ENCODE data around the gene KCTD16.

KCTD16 gene

DNA sequence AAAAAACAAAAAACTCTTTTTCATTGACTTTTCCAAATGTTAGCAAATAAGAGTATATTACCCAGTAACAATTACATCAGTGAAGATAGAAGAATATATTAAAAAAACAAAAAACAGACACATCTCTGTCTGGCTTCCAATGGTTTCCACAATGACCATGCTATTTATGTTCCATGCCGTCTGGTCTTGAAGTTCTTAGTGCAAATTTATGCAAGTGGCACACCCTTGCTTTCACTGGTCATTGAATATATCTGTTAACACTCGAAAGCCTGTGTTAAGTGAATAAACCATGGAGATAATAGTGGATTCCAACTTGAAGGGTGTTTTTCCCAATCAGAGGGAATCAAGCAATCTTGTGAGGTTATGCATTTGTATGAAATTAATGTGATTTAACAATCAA lies 291.9 kb downstream of the KCTD16 start:
- DNase-seq (ENCODE audit: low read depth): no peak

DNA sequence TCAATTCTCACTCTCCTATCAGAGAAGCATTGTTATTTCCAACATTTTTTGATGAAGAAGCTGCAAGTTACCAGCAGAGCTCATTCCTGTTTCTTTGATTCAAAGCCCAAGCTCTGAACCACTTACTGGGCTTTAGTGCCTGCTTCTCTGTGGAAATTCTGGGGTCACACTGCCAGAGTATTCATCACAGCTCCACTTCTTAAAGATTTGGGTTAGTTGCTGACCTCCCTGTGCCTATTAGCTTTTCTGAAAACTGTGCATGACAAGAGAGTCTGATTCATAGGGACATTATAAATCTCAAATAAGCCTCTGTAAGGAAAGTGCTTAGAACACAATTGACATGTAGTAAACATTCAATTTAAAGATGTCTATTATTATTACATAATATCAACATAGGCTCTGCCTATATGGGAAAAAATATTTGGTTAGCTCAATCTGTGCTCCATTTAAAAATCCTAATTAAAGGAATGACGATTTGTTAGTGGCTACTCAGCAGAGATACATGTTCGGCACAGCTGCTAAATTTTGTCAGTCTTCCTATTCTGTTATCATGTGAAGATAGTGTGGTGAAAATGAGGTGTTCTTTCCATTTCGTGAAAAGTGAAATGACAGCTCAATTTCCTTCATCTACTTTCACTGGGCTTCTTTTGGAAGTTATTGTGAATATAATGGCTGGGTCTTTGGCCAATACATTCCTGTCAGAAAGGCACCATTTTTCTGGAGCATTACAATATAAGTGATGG lies 293.0 kb downstream of the KCTD16 start:
- DNase-seq (ENCODE audit: low read depth): no peak

DNA sequence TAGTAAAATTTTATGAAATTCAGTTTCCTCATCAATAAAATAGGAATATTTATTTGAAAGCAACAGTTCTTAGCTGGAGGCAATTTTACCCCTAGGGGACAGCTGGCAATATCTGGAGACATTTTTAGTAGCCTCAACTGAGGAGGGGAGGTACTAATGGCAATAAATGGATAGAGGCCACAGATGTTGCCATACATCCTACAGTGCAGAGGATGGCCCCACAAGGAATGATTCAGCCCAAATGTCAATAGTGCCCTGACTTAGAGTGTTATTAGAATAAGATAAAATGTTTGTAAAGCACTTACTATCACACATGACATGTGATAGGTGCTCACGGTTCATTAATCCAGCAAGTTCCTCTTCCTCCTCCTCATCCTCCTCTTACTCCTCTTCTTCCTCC lies 293.6 kb downstream of the KCTD16 start:
- no peak for DNase-seq (ENCODE audit: low read depth)

DNA sequence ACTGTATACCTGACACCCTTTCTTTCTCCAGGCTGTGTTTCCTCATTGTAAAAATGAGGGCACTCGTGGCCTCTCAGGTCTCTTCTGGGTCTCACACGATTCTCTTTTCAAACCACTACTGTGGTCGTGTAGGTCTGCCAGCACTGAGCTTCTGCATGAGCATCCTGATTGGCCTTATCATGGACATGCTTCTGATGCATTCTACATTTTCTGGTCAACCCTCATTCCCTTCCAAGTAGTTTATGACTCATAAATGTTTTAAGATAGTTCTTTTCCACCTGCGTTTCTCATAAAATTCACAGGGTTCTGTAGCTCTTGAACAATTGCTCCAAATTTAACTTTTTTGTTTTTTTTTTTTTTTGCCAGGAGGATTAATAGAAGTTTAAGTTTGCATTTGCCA lies 294.8 kb downstream of the KCTD16 start:
- no peak for DNase-seq (ENCODE audit: low read depth)

DNA sequence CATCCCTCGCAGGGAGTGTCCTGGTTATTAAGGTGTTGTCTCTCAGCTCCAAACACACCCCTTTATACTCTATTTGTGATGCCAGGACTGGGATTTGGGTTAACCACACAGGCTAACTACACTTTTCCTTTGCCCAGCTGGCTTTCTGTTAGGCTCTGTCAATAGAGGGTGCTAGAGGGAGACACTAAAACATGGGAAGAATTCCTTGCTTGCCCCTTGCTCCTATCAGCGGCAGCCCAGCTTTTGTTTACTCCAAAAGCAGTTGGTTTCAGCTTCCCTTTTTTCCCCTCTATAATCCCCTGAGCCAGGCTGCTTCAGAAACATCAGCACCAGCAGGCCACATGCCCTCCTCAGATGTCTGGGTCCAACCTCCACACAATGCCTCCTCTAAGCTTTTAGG lies 297.1 kb downstream of the KCTD16 start:
- no peak for DNase-seq (ENCODE audit: low read depth)

DNA sequence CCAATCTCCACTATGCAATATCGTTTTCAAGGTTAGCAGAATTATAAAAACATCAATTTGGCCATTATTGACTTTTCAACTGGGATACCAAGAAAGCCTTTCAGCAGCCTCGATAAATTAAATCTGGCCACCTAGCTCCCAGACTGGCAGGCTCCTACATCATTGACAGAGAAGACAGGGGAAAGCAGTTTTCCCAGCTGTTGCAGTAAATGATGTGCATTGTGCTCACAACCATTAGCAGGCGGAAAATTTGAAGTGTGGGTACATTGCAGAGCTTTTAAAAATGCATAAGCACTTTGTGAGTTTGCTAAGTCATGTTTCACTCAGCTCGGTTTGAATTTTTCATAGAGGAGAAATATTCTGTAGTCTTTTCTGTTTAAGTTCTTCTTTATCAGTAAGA lies 297.9 kb downstream of the KCTD16 start:
- DNase-seq (ENCODE audit: low read depth): no peak

DNA sequence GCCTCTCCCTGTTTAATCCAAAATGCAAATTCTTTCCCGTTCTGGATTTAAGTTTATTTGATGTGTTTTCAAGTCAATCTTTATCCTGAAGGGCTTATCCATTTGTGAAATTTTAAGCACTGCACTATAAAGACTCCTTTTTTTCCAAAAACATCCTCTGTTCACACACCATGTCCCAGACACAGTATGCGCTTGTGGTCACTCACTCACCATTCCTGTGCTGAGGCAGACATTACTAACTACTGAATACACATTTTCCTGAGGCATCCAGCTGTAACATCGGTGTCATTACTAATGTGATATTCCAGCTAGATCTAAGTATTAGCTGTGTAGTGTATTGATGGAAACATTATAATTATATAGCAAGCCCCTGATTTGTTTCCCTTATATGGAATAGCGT lies 298.4 kb downstream of the KCTD16 start:
- DNase-seq (ENCODE audit: low read depth): no peak

DNA sequence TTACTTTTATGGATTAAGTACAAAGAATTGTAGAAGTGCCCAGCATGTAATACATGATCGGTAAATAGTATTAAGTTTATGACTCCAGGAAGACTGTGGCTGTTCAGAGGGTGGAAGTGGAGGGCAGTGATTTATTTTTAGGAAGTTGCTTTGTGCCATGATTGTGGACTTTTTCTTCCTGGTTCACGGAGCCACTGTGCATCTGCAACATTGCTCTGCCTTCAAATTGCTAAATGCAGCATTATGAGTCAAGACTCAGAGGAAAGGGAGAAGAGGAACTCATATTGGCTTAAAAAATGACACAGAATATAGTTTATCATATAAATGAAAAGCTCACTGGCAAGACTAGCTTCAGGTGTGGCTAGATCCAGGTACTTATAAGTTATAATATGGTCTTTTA lies 301.5 kb downstream of the KCTD16 start:
- DNase-seq (ENCODE audit: low read depth): no peak

DNA sequence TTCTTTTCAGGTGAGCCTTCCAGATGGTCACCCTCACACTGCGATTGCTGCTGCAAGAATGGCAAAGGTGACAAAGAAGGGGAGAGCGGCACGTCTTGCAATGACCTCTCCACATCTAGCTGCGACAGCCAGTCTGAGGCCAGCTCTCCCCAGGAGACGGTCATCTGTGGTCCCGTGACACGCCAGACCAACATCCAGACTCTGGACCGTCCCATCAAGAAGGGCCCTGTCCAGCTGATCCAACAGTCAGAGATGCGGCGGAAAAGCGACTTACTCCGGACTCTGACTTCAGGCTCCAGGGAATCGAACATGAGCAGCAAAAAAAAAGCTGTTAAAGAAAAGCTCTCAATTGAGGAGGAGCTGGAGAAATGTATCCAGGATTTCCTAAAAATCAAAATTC lies 303.0 kb downstream of the KCTD16 start:
- no peak for DNase-seq (ENCODE audit: low read depth)

DNA sequence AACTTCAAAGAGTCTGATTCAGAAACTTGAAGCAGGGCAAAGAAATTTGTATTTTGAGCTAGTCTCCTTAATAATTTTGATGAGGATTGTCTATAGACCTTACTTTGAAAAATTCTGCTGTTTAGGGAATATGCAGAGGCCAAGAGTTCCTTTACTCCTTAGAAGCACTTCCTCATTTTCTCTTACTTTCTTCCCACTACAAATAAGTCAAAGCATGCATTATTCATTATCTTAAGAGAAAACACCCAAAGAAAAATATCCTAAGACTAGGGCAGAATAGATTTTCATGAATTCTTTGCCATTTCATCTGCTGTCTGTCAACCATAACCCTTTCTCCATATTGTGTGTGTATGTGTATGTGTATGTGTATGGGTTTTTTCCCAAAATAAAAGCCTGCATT lies 307.9 kb downstream of the KCTD16 start:
- no peak for DNase-seq (ENCODE audit: low read depth)

DNA sequence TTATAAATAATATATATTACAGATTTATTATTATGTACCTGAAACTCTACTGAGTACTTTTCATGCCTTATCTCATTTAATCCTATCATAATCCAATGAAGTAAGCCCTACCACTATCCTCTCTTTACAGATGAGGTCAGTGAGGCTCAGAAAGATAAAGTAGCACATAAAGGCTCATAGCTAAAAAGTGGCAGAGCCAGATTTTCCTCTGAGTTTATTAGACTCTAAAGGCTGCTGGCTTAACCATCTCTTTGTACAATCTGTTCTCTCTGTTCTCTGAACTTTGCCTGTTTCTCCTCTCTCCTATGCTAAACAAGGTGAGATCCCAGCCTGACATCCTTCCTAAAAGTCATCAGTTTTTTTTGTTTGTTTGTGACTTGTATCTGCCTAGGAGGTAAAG lies 311.2 kb downstream of the KCTD16 start:
- DNase-seq (ENCODE audit: low read depth): no peak

DNA sequence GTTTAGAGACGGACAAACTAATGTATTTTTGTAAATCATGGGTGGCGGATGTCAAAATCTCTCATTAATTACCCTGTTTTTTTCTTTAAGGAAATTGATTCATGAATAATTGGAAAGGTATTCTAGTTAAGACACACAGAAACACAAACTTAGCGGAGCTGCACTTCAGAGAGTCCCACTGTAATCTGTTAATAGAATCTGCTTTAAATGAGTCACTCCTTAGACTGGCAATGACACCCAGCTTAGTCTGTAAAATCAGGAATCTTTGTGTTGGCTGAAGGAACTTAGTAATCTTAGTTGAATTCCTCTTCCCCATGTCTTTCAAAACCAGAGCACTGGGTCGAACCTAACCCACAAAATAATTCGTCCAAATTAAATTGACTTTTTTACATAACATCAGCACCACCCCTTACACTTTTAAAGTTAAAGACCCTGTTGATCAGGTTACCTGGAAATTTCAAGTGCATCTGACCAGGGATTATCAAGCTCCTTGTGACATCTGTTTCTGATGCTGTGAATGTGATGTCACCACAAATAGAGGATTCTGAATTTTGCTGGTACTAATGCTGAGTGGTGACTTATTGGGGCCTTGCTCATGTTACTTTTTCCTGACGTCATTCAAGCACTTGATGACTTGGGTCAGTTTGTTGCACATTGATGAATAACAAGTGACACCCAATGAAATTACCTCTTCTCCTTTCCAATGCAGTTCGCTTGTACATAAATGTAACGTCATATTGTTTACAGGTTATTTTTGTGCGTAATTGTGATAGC lies 313.6 kb downstream of the KCTD16 start:
- DNase-seq (ENCODE audit: low read depth): no peak

DNA sequence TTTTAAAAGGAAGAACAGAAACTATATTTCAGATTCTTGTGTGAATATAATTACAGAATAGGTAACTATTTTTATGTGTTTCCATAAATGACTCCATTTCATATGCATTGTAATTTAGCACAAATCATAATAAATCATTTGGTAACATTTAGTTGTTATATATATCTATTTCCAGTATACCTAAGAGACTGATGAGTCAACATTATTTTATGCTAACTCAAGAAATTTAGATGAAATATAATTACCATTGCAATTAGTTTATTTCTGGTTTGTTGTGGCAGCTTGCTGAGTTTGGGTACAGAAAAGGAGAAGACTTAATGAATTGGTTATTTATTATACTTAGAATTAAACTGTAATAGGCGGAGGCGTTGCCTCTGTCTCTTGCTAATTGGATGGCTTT lies 314.9 kb downstream of the KCTD16 start:
- no peak for DNase-seq (ENCODE audit: low read depth)

DNA sequence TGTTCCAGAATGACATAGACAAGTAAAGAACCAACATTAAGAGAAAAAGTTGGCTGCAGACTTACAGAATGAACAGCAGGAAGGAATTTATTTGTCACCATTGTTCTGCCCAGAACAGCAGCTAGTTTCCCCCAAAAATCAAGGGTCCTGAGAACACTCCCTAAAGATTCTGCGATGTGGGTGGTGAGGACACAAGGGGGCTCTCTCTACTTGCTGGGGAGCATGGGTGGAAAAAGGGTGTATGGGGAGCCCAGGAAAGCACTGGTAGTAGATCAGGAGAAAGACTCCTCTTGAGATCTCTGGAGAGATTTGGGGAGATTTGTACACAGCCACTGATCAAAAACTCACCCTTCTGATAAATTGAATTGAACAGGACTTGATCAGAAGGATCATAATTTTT lies 316.5 kb downstream of the KCTD16 start:
- DNase-seq (ENCODE audit: low read depth): no peak

DNA sequence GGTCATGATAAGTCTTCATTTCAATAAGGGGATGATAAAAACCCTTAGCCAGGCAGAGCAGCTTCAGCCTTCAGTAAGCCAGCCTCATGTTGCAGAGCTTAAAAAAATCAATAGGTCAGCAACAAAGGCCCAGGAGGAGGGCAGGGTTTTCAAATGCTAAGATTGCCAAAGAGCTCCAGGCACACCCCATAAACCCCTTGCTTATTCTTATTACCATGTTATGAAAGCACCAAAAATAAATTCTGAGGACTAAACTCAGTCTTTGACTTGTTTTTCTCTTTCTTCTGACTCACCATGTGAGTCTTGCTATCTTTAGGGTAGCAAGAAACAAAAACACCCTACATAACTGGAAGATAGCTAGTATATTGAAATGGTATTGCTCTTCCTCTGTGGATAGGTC lies 317.1 kb downstream of the KCTD16 start:
- no peak for DNase-seq (ENCODE audit: low read depth)

DNA sequence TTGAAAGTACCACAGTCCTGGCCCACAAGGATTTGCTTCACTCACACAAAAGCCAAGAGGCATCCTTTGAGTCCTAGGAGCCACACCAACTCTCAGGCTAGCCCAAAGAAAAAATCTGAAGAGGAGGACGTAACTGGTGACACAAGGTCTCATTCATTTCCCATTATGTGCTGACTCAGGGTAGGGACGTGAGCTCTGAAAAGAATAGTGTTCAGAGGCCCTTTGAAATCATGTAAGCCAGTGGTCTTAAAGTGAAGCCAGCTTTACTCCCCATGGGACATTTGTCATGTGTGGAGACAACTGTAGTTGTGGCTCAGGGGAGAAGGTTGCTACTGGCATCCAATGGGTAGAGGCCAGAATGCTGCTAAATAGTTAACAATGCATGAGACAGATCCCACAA lies 332.4 kb downstream of the KCTD16 start:
- DNase-seq (ENCODE audit: low read depth): no peak

DNA sequence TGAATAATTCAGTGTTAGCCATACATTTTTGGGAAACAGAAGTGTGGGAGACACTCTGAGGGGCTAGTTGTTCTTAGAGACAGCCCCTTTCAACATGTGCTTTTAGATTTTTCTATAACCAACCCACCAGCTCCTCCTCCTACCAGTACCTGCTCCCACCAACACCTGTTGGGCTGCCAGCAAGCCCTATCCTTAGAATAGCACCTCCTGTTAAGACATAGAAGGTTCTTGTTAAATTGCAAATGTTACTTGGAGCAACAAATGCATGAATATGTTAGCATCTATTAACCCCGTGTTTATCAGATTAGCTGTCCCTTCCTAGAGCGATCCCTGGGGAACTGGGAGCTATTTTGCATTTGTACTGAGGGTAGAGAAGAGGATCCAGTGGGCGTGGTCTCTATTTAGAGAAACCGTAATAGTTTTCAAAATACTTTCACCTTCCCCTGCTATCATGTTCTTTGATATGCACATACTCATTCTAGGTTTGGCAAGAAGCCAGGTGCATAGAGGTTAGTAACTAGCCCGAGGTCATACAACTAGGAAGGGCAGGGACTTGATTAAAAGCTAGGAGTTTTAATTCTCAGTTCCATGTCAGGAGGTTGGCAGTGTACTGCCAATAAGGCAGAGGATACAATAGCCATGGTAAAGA lies 334.4 kb downstream of the KCTD16 start:
- DNase-seq (ENCODE audit: low read depth): no peak

DNA sequence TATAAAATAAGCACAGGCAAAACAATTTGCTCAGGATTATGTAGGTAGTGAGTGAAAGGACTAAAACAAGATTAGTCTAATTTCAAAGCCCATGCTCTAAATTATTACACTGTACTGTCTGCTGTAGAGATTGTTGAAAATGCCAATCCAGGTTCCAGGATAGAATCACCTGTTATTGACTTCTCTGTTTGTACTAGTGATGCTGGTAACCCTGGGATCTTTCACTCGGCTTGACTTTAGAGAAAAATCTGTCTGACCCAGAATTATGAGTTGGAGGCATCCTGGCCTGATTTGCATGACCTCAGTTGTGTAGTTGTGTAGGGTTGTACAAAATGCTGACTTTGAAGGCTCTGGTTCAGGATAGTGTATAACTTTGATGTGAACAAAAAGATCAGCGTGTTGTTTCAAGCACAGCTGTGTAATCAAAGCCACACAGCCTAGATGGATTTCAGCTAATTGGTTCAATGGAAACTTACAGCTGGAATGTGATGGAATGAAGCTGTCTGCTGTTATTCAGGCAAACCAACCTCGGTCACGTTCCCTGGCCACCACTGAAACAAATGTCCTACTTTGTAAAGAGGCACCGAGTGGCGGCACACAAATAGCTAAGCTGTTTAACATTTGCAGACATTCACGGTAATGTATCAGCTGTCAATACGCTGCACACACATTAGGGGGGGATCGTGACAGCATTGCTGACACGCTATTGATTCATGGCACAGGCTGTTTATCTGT lies 340.3 kb downstream of the KCTD16 start:
- DNase-seq (ENCODE audit: low read depth): no peak

DNA sequence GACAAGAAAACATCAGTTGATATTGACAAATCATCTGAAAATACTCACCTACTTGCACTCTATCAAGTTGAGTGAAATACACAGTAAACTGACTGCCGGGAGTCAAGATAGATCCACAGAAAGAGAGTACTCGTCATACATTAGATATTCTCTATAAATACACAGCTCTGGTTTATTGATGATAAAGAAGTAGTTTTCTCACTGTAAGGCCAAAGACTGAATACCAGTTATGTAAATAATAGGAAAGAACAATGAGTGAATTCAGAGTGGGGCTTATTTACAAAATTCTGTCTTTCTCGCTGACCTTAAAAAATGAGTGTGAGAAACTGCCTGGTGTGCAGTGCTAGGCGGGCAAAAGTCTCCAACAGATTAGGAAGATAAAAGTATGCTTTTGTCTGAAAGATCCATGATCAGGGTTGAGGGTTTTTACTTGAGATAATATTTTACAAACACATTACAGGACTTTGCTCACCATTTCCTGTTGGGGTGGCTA lies 341.0 kb downstream of the KCTD16 start:
- DNase-seq (ENCODE audit: low read depth): no peak

DNA sequence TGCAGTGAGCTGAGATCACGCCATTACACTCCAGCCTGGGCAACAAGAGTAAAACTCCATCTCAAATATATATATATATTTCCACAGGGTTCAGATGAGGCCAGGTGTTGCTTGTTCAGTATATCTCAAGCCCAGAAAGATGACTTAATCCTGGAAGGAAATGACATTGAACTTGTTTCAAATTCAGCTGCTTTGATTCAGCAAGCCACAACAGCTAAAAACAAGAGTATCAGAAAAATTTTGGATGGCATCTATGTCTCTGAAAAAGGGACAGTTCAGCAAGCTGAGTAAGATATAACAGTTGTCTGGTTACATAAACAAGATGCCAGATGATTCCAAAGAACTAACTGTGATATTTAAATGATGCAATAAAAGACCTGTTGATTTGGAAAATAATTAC lies 352.0 kb downstream of the KCTD16 start:
- no peak for DNase-seq (ENCODE audit: low read depth)

DNA sequence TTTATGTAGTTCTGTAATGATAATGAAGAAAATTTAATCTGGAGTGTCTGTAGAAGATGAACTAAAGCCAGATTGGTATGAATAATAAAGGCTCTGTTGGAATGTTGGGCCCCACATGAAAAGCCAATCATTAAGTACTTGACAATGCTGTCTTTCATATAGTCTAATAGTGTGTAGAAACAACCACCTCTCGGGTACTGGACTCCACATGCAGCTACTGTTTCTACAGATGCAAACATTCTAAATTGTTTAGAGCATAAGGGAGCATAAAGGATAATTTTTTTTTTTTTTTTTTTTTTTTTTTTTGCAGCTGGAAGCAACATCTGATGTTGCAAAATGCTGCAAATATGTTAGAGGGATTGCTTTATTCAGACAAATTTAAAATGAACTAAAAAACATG lies 354.3 kb downstream of the KCTD16 start:
- no peak for DNase-seq (ENCODE audit: low read depth)

DNA sequence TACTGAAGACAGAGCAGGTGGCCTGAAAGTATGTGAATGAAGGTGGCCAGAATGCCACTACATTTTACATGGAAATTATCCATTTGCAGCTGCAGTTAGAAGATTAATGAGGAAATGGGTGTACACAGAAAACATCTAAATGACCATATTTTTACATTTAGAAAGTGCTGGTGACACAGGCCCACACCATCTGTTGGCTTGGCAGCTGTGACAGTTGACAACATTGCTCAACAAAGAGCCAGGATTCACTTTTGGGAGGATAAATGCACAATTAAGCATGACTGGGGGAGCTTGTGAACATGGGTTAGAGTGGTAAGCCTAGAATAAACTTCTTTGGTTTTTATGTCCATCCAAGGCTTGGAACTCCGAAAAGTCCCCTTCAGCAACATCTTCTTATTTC lies 360.5 kb downstream of the KCTD16 start:
- DNase-seq (ENCODE audit: low read depth): no peak
